Body of pancreas (tissue), 4 donors: Measurements from ENCODE around the gene ZFX.

Experiments
- CTCF ChIP-seq, 7 experiments: fragments of 450-650 bp in 4 of 7; fragments of 200-600 bp in 3 of 7; sonication (generic) in 3 of 7; IDR thresholded peaks; one replicate each; pipeline ENCODE4 v1.5.1; 2016 to 2019; ENCODE audit warnings: antibody characterized with exemption in 7 of 7
- POLR2A ChIP-seq, 3 donors: fragments of 450-650 bp; IDR thresholded peaks; one replicate each; pipeline ENCODE4 v1.6.1; 2016; ENCODE audit warnings: antibody characterized with exemption in 3 of 3, mild to moderate bottlenecking in 2 of 3

GRCh38 chrX:24124244-24124799 lies 25.2 kb upstream of the ZFX start:
- no peak for TF ChIP-seq CTCF (IDR thresholded peaks at IDR 0.05)
- TF ChIP-seq POLR2A (IDR thresholded peaks at IDR 0.05), result no peak
